ENCODE measurements around the gene WNK2. TPM values are rescaled to one million over a fixed set of nuclear protein-coding genes. Genes with fewer than 3 reads are reported as not detected.

WNK2 gene
- total RNA-seq, 2 donors from 2014 or later, result 2.6 to 3.8 TPM

DNA sequence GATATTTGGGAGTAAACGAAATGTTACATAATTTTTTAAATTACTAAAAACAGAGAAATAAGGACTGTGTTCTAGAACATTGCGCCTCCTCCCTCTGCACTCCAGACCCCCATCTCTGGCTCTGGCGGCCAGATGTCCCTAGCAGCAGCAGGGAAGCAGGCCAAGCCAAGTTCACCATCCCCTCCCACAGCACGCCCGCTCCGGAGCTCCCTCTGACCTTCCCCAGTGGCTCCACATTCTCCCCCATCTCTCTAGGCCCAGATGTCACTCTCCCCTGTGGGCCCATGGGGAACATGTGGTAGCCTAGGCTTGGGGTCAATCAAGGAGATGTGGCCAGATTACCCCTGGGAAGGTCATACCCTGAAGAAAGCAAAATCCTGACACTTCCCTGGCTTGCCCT, 6.3 kb upstream of the WNK2 start:
- Mint-ChIP-seq H3K9me3 (no peaks in the 10 kb centered on the region), H3K36me3 (no peaks in the 10 kb centered on the region), H3K27ac (peak overlapping the region in 1 of 2 donors; percentile 46)
- ATAC-seq (no peak), DNase-seq (ENCODE audit: low spot score in 2 of 2) (no peak)

DNA sequence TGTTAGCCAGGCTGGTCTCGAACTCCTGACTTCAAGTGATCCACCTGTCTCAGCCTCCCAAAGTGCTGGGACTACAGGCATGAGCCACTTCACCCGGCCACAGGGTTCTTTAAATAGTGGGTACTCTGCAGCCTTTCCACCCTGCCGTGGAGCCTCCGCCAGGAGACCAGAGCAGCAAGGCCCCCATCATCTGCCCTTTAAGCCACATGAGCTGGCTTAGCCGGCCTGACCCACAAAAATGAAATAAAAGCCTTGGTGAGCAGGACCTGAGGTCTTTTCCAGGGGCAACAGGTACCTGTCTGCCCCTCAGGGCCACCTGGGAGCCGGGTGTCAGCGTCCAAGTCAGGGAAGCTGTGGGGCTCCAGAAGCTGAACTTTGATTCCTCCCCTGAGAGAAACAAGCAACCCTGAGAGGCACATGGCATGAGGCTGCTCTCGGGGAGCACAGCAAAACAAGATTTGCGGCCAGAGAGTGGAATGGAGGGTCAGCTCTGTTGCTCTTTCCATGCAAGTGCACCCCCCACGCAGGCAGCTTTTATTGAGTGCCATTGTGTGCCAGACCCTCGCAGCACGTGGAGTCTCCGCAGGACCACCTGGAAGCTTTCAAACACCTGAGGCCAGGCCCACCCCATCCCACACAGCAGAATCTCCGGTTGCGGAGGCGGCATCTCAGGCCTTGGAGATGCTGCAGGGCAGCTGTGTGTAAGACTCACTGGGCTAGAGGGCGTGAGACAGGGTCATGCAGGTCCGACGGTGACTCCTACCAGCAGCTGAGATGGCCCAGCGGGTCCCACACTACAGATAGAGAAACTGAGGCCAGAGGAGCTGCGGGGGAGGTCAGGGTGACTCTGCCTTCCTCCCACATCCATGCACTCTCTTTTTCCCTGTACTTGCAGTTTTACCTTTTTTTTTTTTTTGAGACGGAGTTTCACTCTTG, 4.8 kb upstream of the WNK2 start:
- Mint-ChIP-seq H3K36me3 (no peaks in the 10 kb centered on the region), H3K9me3 (no peaks in the 10 kb centered on the region)
- no peak for DNase-seq (ENCODE audit: low spot score in 2 of 2)

DNA sequence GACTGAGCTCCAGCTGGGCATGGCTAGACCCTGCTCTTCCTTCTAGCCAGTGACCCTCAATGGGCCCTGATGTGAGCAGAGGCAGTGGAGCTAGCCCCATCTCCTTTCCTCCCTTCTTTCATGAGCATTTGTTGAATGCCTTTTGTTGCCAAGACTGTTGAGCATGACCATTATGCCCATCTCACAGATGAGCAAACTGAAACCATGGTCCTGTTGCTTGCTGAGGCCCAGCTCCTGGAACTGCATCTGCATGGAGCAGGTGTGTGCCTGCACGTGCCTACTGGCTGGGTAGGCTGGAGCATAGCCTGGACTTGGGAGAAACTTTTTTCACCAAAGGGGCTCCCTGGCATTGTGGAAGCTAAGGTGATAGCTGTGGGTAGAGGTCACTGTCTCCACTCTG, 3.0 kb upstream of the WNK2 start:
- ATAC-seq (no peak), DNase-seq (ENCODE audit: low spot score in 2 of 2) (no peak)
- Mint-ChIP-seq H3K27ac (peak overlapping the region in 1 of 2 donors; percentile 45), H3K9me3 (no peaks in the 10 kb centered on the region), H3K36me3 (no peaks in the 10 kb centered on the region)

More for the DNA sequence above, 4.8 kb upstream of the WNK2 start:
- no peak for ATAC-seq
- H3K27ac Mint-ChIP-seq, result peak overlapping the region in 1 of 2 donors; percentile 36

DNA sequence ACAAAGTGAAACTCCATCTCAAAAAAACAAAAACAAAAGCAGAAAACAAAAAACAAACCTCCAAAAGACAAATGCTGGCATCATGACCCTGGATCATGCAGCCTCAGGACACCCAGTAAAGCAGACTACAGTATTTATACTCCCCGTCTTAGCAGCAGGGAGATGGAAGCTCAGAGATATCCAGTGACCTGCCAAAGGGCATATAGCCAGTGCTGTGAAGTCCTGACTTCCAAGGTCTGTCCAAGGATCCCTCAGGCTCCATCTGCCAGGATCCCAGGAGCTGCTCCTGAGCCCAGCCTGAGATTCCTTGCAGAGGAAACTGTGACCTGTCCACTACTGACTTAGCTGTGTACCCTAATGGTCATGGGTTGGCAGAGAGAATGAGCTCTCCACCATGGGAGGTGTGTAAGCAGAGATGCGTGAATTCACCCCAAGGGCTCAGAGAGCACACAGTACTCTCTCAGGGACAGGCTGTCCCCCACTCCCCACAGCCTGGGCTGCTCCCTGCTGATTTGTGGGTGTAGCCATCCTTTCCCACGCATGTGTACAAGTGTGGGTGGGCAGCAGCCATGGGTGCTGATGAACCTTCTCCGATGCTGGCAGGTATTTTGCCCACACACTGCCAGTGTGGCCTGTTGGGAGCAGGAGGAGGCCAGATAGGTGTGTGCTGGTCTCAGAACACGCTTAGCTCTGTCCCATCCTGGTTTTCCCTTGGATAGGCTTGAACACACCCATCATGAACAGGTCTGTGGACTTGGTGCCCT, 2.1 kb upstream of the WNK2 start:
- ATAC-seq, result no peak
- no peaks in the 10 kb centered on the region for H3K9me3 Mint-ChIP-seq
- H3K27ac Mint-ChIP-seq, result no peak overlapping the region
- H3K36me3 Mint-ChIP-seq, result no peaks in the 10 kb centered on the region
- DNase-seq (ENCODE audit: low spot score in 2 of 2), result no peak

DNA sequence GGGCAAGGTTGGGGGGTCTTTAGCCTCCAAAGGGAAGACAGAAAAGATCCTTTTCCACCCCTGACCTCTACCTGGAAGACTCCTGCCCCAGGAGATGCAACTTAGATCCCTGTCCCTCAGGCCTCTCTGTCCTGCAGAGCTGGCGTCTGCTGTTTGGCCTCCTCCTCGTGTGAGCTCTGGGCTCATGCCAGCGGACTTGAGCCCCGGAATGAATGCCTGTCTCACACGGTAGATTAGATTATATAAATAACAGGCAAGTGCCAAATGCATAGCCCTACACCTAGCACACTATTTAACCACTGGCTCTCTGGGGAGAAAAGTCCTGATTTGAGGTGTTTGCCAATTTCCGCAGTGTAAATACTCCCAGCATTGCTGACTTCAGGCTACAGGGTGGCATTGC, 1.4 kb upstream of the WNK2 start:
- DNase-seq (ENCODE audit: low spot score in 2 of 2) (no peak), ATAC-seq (no peak)
- H3K36me3 Mint-ChIP-seq, result no peaks in the 10 kb centered on the region
- H3K27ac Mint-ChIP-seq, result no peak overlapping the region
- H3K9me3 Mint-ChIP-seq, result no peaks in the 10 kb centered on the region

DNA sequence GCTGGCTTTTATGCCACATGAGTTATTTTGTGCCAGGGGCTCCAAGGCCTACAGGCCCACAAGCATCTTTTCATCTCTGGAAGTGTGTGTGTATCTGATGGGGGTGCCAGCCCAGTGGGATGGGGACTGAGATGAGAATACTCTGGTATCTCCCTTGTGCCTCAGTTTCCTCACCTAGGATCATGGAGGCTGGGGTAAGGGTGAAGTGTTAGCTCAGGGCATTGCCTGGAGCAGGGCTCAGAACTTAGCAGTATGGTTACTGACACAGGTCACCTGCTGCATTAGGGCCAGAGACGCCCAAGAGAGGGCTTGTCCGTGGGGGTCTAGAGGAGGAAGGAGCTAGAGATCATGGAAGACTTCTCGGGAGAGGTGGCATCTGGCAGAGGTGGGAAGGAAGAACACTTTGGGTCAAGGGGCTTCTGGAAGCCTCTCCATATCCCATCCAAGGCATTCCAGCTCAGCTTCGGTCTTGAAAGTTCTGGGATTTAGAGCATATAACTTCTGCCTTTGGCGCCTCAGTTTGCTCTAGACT, 742 bp upstream of the WNK2 start:
- DNase-seq (ENCODE audit: low spot score in 2 of 2), result no peak
- H3K9me3 Mint-ChIP-seq, result no peaks in the 10 kb centered on the region
- H3K36me3 Mint-ChIP-seq, result no peaks in the 10 kb centered on the region
- no peak for ATAC-seq
- no peak overlapping the region for H3K27ac Mint-ChIP-seq

DNA sequence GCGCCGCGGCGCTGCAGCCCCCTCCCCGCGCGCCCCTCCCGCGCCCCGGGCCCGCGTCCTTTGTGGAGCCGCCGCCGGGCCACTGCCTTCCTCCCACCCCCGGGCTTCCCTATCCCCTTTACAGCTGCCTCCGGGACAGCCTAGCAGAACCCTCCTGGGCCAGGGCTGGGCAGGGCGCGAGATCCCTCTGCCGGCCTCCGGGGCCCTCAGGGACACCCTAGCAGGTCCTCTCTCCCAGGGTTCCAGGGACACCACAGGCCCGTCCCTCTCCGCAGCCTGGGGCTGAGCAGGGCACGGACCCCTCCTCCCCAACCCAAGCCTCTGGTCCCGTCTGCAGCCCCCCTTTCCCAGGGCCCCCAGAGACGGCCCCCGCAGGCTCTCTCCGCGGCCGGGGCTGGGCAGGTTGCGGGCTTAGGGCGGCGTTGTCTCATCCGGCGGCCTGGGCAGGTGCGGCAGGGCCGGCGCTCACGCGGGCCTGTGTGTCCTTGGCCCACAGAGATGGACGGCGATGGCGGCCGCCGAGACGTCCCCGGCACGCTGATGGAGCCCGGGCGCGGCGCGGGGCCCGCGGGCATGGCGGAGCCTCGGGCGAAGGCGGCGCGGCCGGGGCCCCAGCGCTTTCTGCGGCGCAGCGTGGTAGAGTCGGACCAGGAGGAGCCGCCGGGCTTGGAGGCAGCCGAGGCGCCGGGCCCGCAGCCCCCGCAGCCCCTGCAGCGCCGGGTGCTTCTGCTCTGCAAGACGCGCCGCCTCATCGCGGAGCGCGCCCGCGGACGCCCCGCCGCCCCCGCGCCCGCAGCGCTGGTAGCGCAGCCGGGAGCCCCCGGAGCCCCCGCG, 710 bp downstream of the WNK2 start:
- no peaks in the 10 kb centered on the region for H3K36me3 Mint-ChIP-seq
- no peak overlapping the region for H3K27ac Mint-ChIP-seq
- ATAC-seq (peak; percentile 47 to 60), DNase-seq (ENCODE audit: low spot score in 2 of 2) (peak in 1 of 2 donors; percentile 21)
- H3K9me3 Mint-ChIP-seq, result no peaks in the 10 kb centered on the region

DNA sequence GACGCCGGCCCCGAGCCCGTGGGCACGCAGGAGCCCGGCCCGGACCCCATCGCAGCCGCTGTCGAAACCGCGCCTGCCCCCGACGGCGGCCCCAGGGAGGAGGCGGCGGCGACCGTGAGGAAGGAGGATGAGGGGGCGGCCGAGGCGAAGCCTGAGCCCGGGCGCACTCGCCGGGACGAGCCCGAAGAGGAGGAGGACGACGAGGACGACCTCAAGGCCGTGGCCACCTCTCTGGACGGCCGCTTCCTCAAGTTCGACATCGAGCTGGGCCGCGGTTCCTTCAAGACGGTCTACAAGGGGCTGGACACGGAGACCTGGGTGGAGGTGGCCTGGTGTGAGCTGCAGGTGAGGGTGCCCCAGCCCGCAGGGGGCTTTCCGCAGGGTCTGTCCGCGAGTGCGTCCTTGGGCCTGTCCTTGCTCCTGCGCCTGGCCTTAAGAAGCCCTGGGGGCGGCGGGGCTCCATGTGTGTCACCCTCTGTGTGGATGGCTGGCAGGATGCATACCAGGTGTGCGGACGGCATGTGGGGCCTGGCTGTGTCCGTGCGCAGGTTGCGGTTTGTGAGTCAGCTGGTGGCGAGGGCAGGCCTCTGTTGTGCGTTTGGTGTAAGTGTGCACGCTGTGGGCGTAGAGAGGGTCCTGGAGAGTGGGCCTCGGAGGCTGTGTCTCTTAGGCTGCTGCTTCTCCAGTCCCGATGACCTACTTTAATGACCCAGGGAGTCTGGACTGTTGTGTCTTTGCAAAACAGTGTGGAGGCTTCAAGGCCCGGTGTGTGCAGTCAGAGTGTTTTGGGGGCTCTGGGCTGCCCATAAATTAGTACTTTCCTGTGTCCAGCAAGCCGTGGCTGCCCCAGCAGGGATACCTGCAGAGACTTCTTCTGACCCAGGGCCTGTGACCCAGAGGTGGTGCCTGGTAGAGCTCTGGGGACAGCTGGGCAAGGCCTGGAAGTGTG, 1.6 kb downstream of the WNK2 start:
- H3K27ac Mint-ChIP-seq, result no peak overlapping the region
- H3K36me3 Mint-ChIP-seq, result no peaks in the 10 kb centered on the region
- DNase-seq (ENCODE audit: low spot score in 2 of 2) (no peak), ATAC-seq (no peak)
- no peaks in the 10 kb centered on the region for H3K9me3 Mint-ChIP-seq

DNA sequence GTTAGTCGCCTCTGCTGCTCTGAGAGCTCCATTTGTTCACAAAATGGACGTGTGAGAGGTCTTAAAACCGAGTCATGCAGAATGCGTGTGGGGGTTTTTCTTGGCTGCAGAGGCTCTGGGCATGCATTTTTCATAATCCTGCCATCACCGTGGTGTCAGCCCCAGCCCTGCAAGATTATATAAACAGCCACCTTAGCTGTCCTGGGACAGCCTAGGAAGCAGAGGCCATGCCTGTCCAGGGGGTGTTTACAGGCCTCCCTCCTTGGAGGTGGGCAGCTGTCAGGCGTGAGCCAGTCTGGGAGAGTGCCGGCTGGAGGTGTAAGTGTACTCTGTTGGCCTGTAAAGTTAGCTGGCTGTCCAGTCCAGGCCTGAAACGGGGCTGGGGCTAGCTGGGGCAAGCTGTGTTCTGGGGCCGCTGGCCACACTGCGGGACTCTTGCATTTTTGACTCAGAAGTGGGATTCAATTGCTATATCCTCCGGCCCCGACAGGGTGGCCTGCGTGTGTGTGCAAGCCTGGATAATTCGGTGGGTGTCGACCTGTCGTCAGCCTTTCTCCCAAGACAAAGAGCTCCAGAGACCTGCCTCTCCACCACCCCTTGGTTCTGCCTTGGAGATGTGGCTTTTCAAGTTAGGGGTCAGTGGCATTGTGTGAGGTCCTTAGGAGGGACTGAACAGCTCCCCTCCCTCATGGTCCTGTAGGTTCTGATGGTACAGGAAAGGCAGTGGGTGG, 2.4 kb downstream of the WNK2 start:
- no peaks in the 10 kb centered on the region for H3K36me3 Mint-ChIP-seq
- DNase-seq (ENCODE audit: low spot score in 2 of 2) (no peak), ATAC-seq (no peak)
- H3K9me3 Mint-ChIP-seq, result no peaks in the 10 kb centered on the region
- H3K27ac Mint-ChIP-seq, result no peak overlapping the region

DNA sequence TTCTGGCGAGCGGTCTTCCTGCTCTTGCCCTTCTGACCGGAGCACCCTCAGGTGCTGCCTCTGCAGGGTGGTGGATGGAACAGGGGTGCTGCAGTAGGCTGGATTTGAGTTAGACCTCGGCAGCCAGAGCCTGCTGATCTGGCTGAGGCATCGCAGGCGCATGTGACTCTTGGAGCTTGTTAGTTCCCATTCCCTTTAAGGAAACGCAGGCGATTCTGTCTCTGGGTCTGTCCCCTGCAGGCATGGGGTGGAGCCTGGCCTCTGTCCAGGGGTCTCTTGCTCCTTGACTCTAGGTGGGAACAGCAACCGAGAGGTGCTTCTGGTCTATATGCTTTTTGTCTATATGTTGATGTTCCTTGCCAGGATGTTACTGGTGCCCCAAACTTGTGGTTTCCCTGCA, 3.1 kb downstream of the WNK2 start:
- no peaks in the 10 kb centered on the region for H3K36me3 Mint-ChIP-seq
- ATAC-seq (no peak), DNase-seq (ENCODE audit: low spot score in 2 of 2) (no peak)
- H3K9me3 Mint-ChIP-seq, result no peaks in the 10 kb centered on the region
- H3K27ac Mint-ChIP-seq, result peak overlapping the region in 1 of 2 donors; percentile 55

DNA sequence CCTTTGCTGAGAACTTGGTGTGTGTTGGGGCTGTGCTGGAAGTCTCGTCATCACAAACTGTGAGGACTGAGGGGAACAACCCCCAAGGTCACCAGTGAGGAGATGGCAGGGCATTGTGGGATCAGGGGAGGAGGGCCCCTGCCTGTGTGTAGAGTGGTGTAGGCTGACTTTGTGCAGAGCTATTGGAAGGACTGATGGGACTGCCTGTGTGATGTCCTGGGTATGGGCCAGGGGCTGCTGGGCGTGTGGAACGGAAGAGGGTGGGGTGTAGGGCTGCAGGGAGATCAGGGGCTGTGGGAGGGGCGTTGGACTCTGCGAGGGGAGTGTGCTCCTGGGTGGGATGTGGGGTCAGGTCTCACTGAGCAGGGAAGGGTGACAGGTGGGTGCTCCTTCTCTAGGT, 3.6 kb downstream of the WNK2 start:
- H3K36me3 Mint-ChIP-seq, result no peaks in the 10 kb centered on the region
- no peak for ATAC-seq
- DNase-seq (ENCODE audit: low spot score in 2 of 2), result no peak

DNA sequence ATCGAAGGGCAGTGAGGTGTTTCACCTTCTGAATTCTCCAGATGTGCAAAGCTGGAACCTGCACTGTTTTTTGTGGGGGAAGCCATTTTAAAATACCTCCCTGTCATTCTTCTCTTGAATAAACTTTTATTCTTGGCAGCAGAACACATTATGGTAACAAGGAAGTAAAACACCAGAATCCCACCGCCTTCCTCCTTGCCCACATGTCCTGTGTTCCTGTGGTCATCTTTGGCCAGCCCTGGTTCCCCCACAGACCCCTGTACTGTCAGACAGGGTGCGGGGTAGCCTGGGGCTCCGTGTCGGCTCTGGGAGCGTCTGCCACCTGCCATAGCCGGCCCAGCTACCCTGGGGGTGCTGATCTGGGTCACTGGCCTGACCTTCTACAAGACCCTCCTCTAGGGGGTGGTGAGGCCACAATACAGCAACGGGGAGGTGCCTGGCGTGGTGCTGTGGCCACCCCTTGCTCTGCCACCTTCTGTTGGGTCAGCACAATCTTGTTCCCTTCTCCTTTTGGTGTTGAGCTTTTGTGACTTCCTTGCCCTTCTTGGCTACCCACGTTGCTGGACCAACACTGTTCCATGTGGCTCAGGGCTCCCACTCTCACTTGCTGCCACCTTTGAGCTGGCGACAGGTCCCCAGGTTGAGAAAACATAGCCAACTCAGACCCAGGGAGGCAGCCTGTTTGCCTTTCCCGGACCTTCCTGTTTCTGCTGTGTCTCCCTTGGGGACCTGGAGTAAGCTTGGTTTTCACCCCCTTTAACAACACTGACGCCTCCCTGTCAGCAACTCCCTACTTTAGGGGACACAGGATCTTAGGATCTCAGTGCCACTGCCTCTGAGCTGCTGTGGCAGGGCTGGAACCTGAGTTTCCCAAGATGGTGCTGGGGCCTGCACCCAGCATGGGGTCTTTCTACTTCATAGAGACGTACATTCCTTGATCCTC, 4.8 kb downstream of the WNK2 start:
- H3K36me3 Mint-ChIP-seq, result no peaks in the 10 kb centered on the region
- no peaks in the 10 kb centered on the region for H3K9me3 Mint-ChIP-seq
- DNase-seq (ENCODE audit: low spot score in 2 of 2) (no peak), ATAC-seq (no peak)
- H3K27ac Mint-ChIP-seq, result no peak overlapping the region

More for the DNA sequence above, 3.6 kb downstream of the WNK2 start:
- H3K9me3 Mint-ChIP-seq, result no peaks in the 10 kb centered on the region
- peak overlapping the region in 1 of 2 donors; percentile 55 for H3K27ac Mint-ChIP-seq

DNA sequence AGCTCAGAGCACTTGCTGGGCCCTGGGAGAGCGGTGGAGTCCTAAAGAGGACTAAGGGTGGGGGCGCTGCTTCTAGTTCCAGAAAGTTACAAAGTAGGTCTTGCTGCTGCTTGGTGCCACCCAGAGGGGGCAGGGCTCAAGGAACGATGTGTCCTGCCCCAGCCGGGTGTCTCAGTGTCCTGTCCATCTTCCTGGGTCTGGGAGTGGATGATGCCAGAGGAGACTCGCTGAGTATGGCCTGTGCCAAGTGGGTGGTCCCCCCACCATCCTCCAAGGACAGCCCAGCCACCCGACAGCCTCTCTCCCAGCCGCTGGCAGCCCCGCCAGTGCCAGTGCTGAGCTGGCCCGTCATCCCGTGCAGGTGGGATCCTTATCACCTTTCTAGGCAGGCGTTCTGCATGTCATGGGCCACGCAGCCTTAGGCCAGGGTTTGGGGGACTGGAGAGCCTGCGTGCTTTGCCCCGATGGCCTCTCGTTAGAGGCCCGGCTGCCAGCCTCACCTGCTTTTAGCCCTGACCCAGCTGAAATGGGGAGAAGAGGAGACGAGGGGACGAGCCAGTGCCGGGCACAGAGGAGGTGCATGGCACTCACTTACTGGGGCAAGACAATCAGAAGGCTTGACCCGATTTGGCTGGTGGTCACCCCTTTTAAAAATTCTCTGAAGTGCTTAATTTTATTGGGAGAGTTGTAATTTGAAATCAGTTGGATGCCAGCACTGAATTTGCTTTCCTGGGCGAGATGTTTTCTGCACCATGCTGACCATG, 5.6 kb downstream of the WNK2 start:
- no peak for DNase-seq (ENCODE audit: low spot score in 2 of 2)
- no peak overlapping the region for H3K27ac Mint-ChIP-seq
- H3K36me3 Mint-ChIP-seq, result no peaks in the 10 kb centered on the region
- no peaks in the 10 kb centered on the region for H3K9me3 Mint-ChIP-seq
- ATAC-seq, result no peak
